ENCODE measurements around the gene MOCS3. TPM values are rescaled to one million over a fixed set of nuclear protein-coding genes. Genes with fewer than 3 reads are reported as not detected.
A peak's percentile ranks its signal among the peaks of the same experiment; 100 is the strongest.

The MOCS3 gene
- 1 to 10 TPM; 5.8 to 8.0 (median 6.8) TPM for total RNA-seq

GRCh38 chr20:50958615-50959542 lies at the start of gene MOCS3:
Gene MOCS3, plus strand, starts transcription at chr20:50958818. Its CDS starts 25 bp downstream, at chr20:50958843.
- TF ChIP-seq POLR2A (IDR thresholded peaks at IDR 0.05) = no peak
- TF ChIP-seq CTCF (IDR thresholded peaks at IDR 0.05) = no peak
- intact Hi-C loops (cut with DNase I; ENCODE audit: low total_unique reads) = no loop called here
- peak; percentile 84 to 96 for DNase-seq (ENCODE audit: low spot score in 2 of 2)
- H3K4me3 ChIP-seq (ENCODE audit: low read depth, poor library complexity, severe bottlenecking) = peak within 1 kb of the TSS; percentile 95
- 2 to 3% methylated on average over 37 to 44 of the region's 67 CpGs for WGBS, 2 donors

- intact Hi-C loops (cut with DNase I; ENCODE audit: low total_unique reads) = no loop called here
- no peak for DNase-seq (ENCODE audit: low spot score in 2 of 2)
- 80 to 86% methylated on average over 3 of the region's 3 CpGs for WGBS, 2 donors
- TF ChIP-seq CTCF (IDR thresholded peaks at IDR 0.05) (no peak), POLR2A (IDR thresholded peaks at IDR 0.05) (no peak)
- H3K4me3 ChIP-seq (ENCODE audit: low read depth, poor library complexity, severe bottlenecking) = no peak overlapping the region
These were observed 49.2 kb upstream of the MOCS3 start for GRCh38 chr20:50909413-50909812.

GRCh38 chr20:50911030-50911429 lies 47.6 kb upstream of the MOCS3 start:
- WGBS, 2 donors = 41 to 50% methylated on average over 3 of the region's 3 CpGs
- TF ChIP-seq POLR2A (IDR thresholded peaks at IDR 0.05) (no peak), CTCF (IDR thresholded peaks at IDR 0.05) (no peak)
- no peak for DNase-seq (ENCODE audit: low spot score in 2 of 2)
- no peak overlapping the region for H3K4me3 ChIP-seq (ENCODE audit: low read depth, poor library complexity, severe bottlenecking)
- intact Hi-C loops (cut with DNase I; ENCODE audit: low total_unique reads) = no loop called here

- no peak overlapping the region for H3K4me3 ChIP-seq (ENCODE audit: low read depth, poor library complexity, severe bottlenecking)
- no peak for TF ChIP-seq POLR2A (IDR thresholded peaks at IDR 0.05)
- no peak for TF ChIP-seq CTCF (IDR thresholded peaks at IDR 0.05)
- WGBS, 2 donors = 48 to 66% methylated on average over 1 of the region's 1 CpG
- DNase-seq (ENCODE audit: low spot score in 2 of 2) = no peak
- intact Hi-C loops (cut with DNase I; ENCODE audit: low total_unique reads) = no loop called here
These were observed 46.9 kb upstream of the MOCS3 start for GRCh38 chr20:50911716-50912115.

- WGBS, 2 donors = 66 to 80% methylated on average over 2 of the region's 2 CpGs
- intact Hi-C loops (cut with DNase I; ENCODE audit: low total_unique reads) = no loop called here
- H3K4me3 ChIP-seq (ENCODE audit: low read depth, poor library complexity, severe bottlenecking) = no peak overlapping the region
- no peak for DNase-seq (ENCODE audit: low spot score in 2 of 2)
- TF ChIP-seq POLR2A (IDR thresholded peaks at IDR 0.05) = no peak
- no peak for TF ChIP-seq CTCF (IDR thresholded peaks at IDR 0.05)
These were observed 44.8 kb upstream of the MOCS3 start for GRCh38 chr20:50913690-50914375.
